CD4-positive, alpha-beta T cell treated with Interleukin-12 subunit alpha and Interleukin-12 subunit beta, for 1 hour (primary cell): ENCODE measurements around the gene PRKCH.
A peak's percentile ranks its signal among the peaks of the same experiment; 100 is the strongest.

Experiments
- DNase-seq: peaks from one replicate; pipeline ENCODE4 v3.0.0-alpha.2; 2020

The PRKCH gene

DNA sequence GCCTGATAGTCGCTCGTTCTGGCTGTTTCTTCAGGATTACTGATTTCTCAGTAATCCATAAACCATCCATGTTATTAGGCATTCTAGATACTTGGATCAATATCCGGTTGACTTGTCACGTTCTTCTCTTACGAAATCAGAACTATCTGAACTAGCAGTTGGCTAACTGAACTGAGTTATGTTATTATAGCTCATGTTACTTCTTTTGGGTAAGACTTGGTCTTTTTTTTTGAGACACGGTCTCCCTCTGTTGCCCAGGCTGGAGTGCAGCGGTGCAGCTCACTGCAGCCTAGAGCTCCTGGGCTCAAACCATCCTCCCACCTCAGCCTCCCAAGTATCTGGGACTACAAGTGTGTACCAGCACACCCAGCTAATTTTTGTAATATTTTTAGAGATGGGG, 178.6 kb downstream of the PRKCH start:
- no peak for DNase-seq

DNA sequence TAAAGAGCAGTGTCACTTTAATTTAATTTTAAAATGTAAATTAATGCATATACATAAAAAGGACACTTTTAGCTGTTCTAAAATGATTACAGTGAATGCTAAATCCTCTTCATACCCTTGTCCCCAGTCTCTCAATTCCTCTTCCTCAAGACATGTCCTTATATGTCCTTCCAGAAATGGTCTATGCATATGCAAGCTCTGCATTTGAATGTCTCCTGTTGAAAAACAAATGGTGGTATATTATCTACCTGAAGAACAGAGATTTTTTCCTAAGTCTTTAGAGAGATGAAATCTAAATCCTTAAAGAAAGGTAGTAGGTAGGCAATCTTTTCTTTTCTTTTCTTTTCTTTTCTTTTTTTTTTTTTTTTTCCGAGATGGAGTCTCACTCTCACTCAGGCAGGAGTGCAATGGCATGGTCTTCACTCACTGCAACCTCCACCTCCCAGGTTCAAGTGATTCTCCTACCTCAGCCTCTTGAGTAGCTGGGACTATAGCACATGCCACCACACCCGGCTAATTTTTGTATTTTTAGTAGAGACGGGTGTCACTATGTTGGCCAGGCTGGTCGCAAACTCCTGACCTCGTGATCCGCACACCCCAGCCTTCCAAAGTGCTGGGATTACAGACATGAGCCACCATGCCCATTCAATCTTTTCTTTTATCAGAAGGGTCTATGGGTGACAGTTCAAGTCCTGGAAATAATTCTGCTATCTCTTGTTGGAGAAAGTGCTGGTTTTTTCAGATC, 180.5 kb downstream of the PRKCH start:
- no peak for DNase-seq

- no peak for DNase-seq
These were observed 181.2 kb downstream of the PRKCH start for GRCh38 chr14:61502459-61503093.

DNA sequence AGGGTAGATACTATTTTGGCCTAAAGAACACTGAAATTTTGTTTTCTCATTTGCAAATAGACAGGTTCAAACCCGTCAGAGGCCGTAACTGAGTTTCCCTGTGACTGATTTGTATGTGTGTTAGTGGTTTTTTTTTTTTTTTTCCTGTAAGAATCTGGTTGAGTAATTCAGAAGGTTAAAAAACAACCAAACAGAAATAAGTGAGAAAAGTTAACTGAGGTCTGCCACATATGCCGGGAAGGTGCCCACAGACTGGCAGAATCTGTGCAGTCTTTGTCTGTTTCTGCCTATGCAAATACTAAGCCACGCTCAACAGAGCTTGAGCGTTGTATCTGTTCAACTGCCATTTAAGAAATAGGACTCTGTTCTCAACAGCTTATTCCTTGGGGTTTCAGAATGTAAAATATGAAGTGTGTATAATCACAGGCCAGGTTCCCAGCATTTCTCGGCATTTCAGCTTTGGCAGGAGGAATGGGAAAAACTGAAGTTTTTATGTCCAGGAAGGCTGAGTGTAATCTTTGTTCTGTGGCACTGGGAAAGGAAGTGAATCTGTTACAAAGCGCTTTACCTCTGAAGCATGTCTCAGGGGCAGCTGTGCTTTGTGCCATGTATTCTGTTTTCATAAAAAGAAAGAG, 181.9 kb downstream of the PRKCH start:
- peak; percentile 62 for DNase-seq

GRCh38 chr14:61504901-61505300, 183.5 kb downstream of the PRKCH start:
- DNase-seq: peak; percentile 29

DNA sequence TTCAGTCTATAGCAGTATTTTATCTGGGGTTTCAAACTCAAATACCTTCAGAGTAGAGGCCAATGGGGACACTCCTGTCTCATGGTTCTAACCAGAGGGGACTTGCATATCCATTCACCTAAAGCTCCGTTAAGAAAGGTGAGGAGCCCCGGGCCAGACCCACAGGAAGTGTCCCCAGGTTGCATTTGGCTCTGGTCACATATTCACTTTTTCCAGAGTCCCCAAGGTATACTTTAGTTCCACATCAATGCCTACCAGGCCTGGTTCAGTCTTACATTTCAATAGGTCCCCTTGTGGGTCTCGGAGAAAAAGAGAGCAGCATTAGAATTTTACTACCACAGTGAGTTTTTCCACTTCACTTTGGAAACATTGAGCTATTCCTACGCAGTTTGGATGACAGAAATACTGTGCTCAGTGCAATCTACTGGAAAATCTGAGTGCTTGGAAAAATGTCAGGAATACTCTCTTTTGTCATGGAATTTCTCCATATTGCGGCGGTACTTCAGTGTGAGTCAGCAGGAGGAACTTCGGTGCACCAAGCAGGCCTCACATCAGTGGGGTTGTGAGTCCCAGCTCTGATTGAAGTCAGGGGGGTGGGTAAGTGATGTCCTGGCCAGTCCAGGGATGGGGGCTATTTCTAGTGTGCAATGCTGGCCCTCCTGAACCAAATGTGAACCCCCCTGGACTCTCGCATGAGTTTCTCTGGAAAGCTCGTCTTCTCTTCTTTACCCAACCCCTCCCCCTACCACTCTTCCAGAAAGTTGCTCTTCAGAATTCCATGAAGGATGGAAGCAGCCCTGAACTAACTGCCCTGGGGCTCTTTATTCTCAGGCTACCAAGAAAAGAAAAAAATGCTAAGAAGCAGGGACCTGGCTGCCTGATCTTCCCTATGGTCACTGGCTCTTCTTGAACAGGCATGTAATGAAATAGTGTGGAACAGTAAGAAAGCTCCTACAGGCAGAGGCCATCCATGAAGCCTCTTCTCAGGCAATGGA, 184.7 kb downstream of the PRKCH start:
- DNase-seq: no peak

GRCh38 chr14:61508526-61508925, 187.1 kb downstream of the PRKCH start:
- no peak for DNase-seq

DNA sequence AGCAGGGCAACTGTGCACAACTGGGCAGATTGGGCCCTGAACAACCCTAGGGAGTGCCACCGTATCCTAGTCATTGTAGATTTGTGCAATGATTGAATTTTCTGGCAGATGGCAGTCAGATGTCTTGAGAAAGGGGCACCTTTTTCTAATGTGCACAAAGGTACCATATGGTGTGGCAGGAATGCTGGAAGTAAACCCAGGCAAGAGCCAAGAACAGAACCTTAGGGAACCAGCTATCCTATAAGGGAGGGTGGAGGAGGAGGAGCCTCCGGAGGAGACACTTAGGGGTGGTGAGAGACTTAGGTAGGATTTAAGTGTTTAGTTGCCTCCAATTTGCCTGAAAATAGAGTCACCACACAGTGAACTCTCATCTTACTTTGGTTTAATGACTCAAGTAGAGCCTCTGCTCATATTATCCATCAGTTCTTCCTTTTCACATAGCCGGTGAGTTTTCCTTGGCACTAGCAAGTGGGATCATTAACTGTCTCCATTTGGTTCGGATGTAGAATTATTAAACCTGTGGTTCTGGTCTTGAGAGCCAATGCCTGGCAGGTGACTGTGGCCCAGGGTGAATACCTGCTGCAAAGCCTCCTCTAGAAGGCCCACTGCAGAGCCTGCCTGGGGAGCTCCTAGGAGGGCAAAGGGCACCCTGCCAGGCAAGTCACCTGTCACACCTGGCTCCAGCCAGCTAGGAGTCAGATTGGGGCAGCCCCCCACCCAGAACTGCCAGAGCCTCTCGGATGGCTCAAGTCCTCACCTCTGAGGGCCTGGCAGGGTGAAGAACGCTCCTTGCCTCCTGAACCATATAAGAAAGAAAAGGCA, 189.6 kb downstream of the PRKCH start:
- DNase-seq: no peak

GRCh38 chr14:61511558-61511948, 190.2 kb downstream of the PRKCH start:
- no peak for DNase-seq

DNA sequence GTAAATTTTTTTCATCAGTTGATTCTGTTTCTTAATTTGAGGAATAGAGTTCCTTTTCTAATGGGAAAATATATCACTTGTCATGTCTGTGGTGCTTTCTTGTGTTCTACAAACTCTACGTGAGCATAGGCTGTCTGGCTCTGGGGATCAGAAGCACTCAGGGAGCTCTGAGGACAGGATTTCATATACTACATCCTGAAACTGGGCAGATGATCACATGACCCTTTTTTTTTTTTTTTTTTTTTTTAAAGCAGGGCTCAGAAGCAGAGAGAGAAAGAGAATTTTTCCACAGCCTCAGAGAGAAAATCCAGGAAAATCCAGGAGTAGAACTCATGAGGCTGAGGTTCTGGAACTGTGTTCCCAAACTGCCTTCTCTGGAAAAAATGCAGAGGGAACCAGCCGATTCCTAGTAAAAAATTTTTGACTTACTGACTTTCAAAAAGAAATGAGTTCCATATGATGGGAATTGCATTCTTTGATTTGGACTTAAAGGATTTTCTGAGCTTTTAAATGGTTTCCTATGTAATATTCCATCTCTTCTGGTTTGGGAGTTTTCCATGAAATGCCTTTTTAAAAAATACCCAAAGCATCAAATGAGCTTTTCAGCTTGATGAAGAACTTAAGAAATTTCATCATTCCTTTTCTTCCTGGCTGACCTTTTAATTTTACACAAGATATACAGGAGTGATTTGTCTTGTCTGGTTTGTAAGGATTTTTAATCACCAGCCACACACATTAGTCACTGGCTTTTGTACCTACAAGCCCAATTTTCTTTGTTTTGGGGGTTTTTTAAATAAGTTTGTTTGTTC, 190.9 kb downstream of the PRKCH start:
- no peak for DNase-seq

GRCh38 chr14:61513986-61514830, 192.8 kb downstream of the PRKCH start:
- DNase-seq: no peak

DNA sequence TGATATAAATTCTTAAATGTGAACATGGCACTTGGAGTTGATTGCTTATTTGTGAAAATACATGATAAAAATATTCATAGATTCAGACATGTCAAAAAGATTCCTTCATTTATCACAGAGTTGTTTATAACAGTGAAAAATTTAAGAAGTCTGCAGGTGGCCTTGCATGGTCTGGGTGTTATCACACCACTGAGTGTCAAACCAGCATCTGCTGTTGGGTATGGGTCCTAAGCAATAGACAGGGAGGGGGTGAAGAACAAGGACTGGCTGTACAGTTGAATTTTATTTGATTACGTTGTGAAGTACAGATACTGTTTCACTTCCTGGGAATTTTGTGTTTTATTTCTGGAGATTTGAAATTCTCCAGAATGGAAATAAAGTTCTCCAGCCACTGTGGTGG, 193.5 kb downstream of the PRKCH start:
- no peak for DNase-seq

DNA sequence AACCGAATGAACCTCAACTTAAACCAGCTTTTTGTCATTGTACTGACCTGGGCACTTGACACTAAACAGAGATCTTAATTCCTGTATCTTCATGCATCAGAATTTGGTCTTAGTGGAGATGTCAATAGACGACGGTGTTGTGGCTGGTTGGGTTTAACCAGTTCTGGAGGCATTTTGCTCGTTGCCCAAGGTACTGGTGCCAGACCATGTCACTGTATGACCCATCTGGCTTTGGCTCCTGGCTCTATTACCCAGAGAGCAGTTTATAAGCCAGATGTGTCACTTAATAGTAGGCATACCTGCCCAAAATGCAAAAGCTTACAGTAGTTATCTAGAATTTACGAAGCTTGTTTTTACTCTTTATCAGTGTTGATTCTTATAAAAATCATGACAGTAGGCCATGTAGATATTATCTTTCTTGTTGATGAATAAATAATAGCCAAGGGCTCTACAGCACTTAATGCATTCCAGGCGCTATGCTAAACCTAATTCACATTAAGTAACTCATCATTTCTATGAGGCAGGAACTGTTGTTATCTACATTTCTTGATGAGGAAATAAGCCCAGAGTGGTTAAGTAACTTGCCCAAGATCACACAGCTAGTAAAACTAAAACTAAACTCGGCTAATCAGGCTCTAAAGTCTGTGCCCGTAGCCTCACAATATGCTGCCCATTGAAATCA, 194.2 kb downstream of the PRKCH start:
- no peak for DNase-seq

DNA sequence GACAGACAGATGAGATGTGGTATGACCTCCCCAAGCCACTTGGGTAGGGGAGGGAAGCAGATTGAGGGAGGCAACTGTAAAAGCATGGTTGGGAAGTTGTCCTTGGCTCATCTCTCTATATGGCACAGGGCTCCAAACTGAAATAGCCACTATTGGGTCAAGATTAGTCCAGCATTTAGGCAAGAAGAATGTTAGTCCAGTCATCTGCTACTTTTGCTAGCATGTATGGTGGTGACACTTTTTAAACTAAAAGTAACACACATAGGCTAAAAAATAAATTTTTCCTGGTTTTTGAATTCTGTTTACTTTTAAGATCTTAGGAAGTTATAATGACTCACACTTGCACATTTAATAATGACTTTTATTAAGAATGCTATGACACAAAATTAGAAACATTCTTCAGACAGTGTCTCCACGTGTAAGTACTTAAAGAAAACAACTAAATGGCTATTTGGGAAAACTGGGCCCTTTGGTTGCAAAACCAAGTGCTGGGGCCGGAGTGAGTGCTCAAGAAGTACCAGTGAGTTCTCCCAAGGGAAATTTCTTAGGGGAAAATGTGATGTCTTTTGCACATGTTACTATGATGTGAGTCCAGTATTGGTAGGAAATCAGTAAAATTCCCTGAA, 194.9 kb downstream of the PRKCH start:
- no peak for DNase-seq

GRCh38 chr14:61516964-61517653, 195.7 kb downstream of the PRKCH start:
- DNase-seq: no peak

GRCh38 chr14:61517911-61518384, 196.6 kb downstream of the PRKCH start:
- DNase-seq: no peak

DNA sequence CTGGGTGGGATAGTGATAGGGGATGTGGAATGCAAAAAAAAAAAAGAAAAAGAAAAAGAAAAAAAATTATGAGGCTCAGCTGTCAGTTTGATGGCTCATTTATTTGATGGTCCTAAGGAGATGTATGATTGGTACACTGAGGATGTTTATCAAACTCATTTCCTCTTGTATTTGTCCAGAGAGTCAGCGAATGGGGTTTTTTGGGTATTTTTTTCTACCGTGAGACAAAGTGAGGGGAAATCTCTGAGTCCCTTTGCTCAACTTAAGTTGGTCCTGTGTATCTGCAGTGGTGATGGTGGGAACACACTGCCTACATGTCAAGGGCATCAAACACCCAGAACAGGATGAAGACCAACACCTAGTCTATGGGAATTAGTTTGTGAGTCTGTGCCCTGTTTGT, 197.0 kb downstream of the PRKCH start:
- DNase-seq: no peak

GRCh38 chr14:61519106-61519505, 197.7 kb downstream of the PRKCH start:
- no peak for DNase-seq
